Posterior vena cava (tissue), 2 donors: ENCODE measurements around the gene DROSHA. TPM values are rescaled to one million over a fixed set of nuclear protein-coding genes. Genes with fewer than 3 reads are reported as not detected.

Experiments
- DNase-seq: peaks from one replicate; pipeline ENCODE4 v3.0.0-alpha.2; 2020; ENCODE audit warnings: low spot score
- intact Hi-C, 2 donors: fragments of 100-400 bp; cut with DNase I; formaldehyde crosslinking; loops; one replicate each; pipeline versions ENCODE4 v1.14.1 to v1.14.2; 2022 to 2023
- total RNA-seq, 2 donors: library from RNA; stranded (reverse); fragmentation: NEBNext Ultra II Directional; extraction: Animal tissue kit (Norgen Biotek cat#: 25700); gene quantifications; one replicate each; pipeline ENCODE4 v1.2.1, GENCODE V29; 2021
- donor health status: DM: yes; HTN: yes; CAD: no.
- donor health status: DM: yes; HTN: yes; CAD: no.

Gene DROSHA
- total RNA-seq, 2 donors from 2014 or later, result 36.9 to 39.3 TPM

DNA sequence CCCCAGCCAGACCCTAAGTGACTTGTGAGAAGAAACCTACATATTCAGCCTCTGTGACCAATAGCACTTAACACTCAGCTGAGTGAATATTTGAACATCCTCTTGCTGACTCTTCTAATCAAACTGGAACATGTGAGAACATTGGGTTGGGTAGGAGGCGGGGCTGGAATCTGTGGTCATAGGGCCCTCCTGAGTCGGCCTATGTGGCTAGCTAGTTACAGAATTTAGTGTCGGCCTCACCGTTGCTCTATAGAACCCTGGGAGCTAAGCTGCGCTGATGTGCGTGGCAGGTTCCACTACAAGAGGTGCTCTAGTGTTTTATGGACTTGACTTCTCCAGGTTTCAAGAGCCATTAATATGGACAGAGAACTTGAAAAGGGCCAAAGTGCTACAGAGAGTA is 138.8 kb downstream of the DROSHA start:
- intact Hi-C loops, result no loop called here
- no peak for DNase-seq

DNA sequence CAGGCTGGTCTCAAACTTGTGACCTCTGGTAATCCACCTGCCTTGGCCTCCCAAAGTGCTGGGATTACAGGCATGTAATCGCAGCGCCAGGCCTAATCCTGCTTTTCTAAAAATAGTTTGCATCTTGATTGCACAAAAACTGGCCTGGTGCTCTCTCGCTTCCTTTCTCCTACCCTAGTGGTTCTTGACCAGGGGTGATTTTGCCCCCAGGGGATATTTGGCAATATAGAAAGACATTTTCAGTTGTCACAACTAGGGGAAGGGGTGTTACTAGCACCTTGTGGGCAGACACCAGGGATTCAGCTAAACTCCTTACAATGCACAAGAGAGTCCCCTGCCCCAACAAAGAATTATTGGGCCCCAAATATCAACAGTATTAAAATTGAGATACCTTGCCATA is 139.8 kb downstream of the DROSHA start:
- DNase-seq, result no peak
- intact Hi-C loops, result no loop called here

DNA sequence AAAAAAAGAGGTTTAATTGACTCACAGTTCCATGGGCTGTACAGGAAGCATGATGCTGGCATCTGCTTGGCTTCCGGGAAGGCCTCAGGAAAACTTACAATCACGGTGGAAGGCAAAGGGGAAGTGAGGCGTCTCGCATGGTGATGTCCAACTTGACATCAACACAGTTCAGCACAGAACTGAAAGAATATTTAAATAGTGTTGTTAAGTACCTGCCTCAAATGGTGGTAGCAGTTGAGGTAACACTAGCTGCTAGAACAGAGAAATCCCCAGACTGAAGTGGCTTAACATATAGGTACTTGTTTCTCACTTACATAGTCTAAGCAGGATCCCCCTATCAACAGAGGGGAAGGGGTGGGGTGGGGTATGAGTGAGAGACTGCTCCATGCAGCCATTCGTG is 141.6 kb downstream of the DROSHA start:
- intact Hi-C loops, result no loop called here
- no peak for DNase-seq

DNA sequence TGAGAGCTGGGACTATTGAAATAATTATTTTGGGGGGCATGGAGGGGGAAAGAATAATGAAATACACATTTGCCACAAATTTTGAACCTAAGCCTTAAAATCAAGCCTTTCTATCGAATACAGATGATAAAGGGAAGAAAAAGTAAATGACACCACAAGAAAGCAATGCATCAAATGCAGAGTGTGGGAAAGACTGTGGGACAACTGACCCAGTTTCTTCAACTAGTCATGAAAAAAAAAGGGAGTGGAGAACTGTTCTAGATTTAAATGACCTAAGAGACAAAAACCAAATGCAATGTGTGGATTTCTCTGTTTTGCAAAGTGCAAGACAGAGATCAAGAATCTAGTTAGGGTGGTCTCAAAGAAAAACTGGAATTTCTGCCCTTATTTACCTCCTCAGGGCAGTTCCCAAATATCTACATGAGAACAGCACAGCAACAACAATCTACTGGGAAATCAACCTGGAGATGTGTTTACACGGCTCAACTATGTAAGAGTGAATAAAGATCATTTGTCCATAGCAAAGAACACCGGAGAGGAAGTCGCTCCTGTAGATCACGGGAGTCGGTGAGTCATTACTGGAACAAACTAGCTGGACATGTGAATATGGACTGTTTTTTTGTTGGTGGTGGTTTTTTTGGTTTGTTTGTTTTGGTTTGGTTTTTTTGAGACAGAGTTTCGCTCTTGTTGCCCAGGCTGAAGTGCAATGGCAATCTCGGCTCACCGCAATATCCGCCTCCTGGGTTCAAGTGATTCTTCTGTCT is 145.9 kb downstream of the DROSHA start:
- intact Hi-C loops, result loop anchor here in 1 of 2 donors (5.0 kb wide), 1 partner anchor 1771 kb away; no protein-coding TSS in a partner anchor
- no peak for DNase-seq

DNA sequence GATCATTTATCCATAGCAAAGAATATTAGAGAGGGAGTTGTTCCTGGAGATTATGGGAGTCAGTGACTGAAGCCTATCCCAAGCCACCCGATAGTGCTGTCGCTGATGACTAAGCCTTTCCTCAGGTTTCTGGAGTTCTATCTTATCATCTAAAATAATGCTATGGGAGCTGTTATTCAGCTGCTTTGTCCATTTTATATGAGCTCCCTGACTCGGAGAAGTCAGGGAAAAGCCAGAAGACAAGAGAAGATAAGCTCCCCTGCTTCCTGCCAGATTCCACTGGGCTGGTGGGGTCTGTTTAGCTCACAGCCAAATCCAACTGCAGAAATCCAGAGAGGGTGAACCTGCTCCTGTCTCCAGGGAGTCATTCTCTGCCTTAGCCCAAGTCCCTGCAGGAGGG is 148.2 kb downstream of the DROSHA start:
- intact Hi-C loops, result no loop called here
- no peak for DNase-seq

DNA sequence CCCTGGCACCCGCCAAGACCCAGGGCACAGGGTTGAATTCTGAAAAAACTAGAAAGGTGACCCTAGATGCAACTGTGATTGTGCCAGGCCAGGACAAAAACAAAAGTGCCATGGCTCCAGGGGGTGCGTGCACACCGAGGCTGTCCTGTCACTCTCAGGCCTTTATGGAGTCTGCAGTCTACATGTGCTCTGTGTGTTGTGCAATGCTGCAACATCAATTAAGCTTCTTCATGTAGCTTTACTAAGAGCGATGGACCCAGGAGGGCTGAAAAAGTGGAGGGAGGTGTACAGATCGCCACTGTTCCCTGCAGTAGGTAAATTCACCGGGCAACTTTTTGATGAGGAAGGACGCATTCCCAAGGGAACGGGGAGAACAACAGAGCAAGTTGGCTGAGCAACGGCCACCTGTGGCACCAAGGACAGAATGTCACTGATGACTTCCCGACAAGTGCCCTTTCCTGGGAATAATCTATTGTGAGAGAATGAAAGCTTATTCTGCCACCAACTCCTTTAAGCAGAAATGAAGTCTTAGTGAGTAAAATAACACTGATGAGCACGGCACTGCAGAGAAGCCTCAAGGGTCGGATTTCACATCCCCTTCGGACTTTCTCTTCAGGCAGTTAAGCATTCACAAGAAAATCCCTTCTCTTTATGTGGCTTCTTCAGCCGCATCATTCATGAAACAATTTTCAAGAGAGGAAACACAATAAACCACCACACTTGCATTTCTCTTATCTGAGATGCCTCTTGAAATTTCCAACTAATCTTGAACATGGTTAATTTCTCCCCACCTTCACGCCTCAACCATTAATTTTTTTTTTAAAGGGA is 149.6 kb downstream of the DROSHA start:
- intact Hi-C loops, result no loop called here
- no peak for DNase-seq

DNA sequence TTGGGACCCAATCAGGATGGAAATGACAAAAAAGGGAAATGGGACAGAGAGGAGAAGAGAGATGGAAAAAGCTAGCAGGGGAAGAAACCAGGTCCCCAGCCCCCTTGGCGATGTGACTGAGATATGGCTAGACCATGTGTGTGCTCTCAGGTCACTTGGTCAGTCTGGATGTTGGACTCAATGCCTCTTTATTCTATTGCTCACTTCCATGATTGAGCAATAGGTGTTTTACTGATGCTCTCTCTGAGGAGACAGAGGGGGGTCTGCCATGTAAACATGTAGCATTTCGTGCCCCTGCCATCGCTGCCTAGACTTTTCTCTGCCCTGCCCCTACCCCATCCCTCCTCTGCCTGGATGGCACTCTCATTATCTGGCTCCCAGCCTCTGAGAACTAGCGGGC is 150.6 kb downstream of the DROSHA start:
- intact Hi-C loops, result no loop called here
- no peak for DNase-seq

DNA sequence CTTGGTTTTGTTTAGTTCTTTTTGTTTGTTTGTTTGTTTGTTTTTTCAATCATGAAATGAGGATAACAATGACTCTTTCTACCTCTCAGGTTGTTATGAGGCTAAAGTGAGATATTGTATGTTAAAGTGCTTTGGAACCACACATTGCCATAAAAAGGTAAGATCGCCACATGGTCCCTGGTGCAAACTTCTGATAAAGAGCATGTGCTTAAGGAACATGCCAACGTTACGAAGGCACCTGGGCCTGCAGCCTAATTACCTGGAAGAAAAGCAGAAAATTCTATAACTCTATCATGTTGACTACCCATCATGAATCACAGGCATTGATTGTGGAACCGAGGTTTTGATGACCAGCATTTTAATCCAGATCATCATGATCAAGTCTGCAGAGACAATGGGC is 151.8 kb downstream of the DROSHA start:
- intact Hi-C loops, result no loop called here
- no peak for DNase-seq

DNA sequence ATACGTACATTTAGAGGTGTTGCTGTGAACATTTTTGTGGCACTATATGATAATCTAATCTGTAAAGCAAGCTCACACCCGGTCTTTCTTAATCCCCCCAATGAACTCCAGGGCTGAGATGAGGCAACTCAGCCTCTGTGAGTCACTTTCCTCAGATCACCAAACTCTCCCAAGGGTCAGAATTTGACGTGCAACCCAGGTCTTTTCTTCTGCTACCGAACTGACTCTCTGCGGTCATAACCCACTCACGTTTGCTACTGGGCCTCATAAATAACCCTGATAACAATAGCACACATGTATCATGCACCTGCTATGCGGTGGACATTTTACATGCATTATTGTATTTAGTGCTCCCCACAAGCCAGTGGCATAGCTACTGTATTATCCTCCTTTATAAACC is 153.1 kb downstream of the DROSHA start:
- intact Hi-C loops, result no loop called here
- DNase-seq, result no peak

DNA sequence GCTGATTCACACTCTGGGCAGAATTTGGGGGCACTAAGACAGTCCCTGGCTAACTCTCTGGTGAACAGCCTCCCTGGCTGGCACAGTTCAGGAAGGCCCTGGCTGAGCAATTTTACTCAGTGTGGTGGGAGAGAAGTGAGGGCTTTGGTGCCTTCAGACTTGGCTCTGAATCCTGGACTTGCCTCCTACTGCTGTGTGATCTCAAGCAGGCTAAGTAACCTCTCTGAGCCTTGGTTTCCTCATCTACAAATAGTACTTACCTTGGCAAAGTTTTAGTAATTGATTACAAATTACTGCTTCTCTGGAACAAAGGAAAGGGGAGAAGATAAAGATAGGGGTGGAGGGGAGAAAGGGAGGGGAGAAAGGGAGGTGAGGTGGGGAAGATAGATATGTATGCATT is 153.8 kb downstream of the DROSHA start:
- no peak for DNase-seq
- intact Hi-C loops, result no loop called here

DNA sequence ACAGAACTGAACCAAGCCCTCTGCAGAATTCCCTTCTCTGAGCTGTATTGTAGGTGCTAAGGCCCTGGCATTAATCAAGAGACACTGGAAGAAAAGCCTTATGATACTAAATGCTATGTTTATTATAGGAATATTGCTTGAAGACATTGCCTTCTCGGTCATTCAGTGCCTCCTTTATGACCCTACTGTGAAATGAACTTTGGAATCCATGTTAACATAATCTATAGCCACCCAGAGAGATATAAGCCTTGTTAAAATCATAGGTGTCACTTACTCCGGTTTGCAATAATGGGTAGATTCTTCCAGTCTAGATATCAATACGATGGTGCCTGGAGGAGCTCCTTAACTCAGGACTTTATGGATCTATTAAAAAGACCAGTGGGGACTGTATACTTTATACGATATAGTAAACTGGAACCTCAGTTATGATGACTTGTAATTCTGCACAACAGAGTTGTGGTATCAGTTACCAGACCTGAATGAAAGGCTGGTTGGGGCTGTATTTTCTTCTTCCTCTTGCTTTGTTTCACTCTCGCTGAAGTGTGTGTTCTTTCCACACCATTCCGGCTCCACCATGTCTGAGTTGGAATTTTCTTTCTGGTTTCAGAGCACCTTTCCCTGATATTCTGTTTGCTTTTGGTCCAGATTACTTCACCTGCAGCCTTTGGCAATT is 154.5 kb downstream of the DROSHA start:
- intact Hi-C loops, result no loop called here
- DNase-seq, result no peak

DNA sequence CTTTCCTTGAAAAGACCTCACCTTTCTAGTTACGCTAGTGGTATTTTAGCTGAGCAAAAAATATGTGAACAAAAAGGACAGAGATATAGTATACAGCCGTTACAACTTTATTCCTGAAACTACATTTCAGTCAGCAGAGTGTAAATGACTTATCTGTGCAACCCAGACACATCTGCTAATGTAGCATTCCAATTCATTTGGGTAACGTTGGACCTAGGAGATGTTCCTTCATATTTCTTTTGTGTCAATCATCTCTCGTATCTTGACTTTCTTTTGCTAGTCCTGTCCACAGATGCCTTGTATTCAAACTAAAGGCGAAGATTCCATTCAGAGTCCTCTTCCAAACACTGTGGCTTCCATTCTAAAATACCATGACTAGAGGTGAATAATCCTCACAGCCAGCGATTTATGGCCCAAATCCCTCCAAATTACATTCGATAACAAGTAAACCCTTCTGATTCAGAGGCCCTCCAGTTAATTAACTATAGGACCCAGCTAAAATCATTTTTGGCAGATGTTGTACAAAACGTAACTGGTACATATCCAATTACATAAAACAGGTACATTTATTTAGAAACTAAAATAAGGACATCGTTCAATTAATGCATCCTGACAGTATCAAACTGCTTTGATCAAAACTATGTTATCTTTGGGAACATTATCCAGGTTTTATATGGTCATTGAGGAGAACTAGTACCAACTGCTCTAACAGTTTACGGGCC is 155.7 kb downstream of the DROSHA start:
- DNase-seq, result no peak
- intact Hi-C loops, result no loop called here

DNA sequence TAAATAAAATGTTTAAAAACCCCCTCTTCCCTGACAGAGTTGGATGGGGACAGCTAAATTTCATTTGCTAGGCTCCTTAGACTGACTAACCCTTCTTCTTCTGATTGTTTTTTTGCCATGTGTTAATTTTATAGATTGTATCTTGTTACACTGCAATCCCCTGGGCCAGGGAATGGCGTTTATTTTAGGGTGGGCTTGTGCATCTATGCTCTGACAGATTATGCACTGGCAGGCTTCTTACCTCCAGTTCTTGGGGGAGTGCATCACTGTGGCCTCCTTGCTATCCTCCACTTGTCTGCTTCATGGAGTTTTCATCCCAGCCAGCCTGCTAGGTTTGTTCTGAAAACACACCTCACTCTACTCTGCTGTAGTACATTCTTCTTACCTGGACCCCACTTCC is 159.8 kb downstream of the DROSHA start:
- intact Hi-C loops, result no loop called here
- DNase-seq, result no peak

DNA sequence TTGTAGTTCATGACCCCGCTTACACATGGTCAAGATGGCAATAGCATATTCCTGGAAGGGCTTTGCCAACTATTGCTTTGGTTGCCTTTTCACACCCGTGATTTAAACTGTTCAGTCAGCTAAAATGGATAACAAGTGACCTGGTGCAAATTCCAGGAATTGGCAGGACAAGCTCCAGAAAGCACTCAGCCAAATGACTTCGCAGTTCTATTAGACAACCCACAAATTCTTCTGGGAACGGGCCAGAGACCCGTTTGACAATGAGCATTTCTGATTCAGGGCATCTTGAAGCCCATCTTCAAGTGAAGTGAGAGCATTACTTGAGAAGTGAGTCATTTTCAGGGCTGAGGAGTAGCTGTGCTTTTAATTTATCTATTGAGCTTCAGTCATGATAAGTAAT is 165.0 kb downstream of the DROSHA start:
- DNase-seq, result no peak
- intact Hi-C loops, result no loop called here

DNA sequence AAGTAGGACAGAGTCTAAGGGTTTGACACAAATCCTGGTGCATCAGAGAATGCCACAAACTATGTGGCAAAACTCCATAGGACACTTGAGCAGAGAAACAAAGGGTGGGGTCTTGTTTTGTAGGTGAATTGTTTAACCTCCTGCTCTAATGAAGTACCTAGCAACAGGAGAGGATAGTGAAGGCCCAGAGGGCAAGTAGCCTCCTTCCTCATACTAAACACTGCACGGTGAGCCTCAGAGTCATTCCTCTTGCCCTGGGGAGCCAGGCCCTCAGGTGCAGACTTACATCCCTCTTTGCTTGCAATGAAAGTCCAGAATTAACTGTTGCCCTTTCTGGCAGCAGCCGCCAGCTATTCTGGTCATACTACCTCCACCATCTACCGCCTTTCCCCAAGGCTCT is 166.1 kb downstream of the DROSHA start:
- intact Hi-C loops, result no loop called here
- DNase-seq, result no peak

DNA sequence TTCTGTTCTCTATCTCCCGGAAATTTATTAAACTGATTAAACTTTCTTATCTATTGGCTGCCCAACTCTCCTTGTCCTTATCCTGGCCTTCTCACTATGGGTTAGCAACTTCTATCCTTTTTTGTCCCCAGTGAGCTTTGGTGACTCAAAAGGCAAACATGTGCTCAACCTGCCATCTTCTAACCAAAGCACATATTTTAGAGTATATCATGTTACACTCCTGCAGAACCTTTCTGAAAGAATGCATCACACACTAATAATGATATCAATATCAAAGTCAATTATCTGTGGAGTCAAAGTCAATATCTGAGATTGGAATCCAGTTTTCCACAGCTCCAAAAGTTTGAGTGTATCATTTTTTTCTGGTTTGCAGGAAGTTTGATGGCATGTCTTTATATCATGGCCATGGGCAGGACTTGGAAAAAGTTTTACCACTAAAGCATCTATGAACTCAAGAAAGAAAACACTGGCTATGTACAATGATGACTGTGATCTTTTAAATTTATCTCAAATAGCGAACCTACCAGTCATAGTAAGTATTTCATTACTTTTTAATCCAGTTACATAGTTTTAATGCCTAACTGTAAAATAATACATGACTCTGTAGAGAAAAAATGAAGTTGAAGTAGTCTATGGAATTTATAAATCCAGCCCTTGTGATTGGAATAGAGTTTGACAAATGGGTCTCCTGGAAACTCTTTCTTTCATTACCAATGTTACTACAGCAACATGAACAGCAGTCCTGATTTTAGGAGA is 166.8 kb downstream of the DROSHA start:
- intact Hi-C loops, result no loop called here
- DNase-seq, result no peak

DNA sequence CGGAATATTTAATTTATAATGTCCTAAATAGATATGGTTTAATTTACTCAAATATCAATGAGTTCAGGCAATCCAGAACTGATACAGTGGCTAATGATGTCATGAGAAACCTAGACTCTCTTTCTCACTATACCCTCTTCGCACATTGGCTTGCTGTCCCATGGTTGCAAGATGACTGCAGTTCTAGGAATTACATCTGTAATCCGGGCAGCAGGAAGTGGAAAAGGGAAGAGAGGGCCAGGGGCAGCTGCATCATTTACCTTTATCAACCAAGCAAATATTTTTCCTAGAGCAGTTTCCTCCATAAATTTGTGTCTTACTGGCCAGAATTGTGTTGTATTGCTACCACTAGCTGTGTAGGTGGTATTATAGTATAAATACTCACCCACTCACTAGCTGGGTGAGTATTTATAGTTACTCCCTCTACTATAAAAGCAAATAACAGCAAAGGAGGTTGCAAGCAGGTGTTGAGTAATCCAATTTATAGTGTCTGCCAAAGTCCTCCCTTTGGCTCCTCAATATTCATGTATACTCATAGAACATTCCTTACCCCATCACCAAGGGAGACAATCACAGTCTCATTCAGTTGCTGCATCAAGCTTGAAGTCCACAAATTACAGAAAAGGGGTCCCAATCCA is 168.8 kb downstream of the DROSHA start:
- intact Hi-C loops, result no loop called here
- no peak for DNase-seq

DNA sequence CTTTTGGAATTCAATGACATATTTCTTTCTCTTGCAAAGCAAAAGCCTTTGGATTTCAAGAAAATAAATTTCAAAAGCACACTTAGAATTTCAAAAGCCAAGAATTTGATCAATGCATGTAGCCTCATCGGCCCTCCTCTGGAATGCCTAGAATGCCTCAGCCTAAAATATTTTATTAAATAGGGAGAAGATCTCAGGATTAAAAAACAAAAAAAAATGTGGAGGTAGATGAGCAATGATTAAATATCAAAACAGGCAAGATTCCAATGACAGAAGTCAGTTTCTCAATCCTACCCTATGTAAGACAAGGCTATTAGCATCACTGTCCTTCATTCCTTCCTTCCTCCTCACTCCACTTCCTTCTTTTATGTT is 169.4 kb downstream of the DROSHA start:
- intact Hi-C loops, result no loop called here
- DNase-seq, result no peak
